ENCODE measurements around the gene ZDHHC18.

DNA sequence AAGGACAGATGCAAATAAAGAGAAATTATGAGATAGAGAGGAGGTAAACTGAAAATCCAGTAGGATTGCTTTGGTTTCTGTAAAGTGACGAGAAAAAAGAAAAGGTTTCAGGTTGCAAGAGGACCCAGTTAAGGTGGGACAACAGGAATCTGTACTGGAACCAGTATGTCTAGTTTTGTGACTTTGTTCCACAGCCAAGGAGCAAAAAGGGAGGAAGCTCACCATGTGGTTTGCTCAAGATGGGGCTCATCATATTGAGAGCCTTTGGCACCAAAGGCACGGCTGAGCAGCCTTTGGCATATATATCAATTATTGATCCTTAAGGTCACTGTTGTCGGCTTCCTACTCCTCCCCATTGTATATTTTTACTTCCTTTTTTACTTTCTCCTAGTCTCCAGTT, 1.8 kb upstream of the ZDHHC18 start:
- no peak for TF ChIP-seq EZH2 (IDR thresholded peaks at IDR 0.05)
- no peak for TF ChIP-seq POLR2AphosphoS5 (IDR thresholded peaks at IDR 0.05; ENCODE audit: borderline replicate concordance, low read depth, low read length)
